Stimulated activated CD8-positive, alpha-beta memory T cell treated with anti-CD3 and anti-CD28 coated beads, Interleukin-7, amount 100 ng/mL, for 1 hour (primary cell): ENCODE results near the gene MPZL1.

Source experiments
- DNase-seq, 2 donors: peaks; one replicate each; pipeline ENCODE4 v3.0.0-alpha.2; 2020; ENCODE audit warnings: low read depth in 2 of 2

Gene MPZL1

DNA sequence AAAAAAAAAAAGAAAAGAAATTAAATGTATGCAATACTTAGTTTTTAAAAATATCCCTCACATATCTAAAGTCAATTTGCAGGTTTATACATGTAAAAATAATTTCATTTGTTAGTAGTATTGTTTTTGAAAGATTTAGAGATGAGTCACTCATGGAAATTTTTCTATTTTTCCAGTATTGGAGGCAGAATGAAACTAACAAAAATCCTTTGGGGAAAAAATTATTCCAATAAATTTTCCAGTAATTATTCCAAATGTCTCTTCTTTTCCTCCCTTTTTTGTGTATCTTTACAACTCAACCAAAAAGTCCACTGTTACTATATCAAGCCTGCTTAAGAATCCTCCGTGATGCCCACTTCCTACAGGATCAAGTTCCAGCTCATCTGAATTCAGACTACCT lies 29.9 kb downstream of the MPZL1 start:
- no peak for DNase-seq

DNA sequence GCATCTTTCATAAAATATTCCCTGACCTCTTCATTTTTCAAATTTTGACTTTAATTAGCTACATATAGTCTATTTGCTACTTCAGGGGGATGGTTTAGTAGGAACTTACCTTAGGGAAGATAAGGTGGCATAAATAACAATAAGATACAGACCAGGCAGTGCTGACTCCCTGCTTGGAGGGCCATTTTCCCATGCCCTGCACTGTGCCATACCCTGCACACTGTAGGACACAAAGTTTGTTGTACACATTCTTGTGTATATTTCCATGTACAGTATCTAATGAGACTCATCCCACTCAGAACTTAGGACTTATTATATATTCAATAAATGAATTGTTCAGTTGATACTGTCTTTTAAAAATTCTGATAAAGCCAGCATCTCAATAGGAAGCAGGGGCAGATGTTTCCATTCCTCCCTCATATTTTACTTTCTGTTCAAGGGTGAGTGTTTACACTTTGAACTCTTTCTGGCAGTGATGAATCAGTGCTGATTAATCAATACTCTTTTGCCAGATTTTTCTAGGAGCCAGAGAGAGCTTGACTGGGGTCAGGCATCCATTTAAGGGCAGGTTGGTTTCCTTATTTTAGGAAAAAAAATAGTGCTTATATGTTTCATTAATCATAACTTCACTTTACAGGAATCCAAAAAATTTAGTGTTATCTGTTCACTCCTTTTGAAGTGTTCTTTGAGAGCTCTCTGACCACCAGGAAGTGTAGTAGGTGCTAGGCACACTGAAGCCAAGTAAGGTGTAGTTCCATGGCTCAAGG lies 30.6 kb downstream of the MPZL1 start:
- no peak for DNase-seq

DNA sequence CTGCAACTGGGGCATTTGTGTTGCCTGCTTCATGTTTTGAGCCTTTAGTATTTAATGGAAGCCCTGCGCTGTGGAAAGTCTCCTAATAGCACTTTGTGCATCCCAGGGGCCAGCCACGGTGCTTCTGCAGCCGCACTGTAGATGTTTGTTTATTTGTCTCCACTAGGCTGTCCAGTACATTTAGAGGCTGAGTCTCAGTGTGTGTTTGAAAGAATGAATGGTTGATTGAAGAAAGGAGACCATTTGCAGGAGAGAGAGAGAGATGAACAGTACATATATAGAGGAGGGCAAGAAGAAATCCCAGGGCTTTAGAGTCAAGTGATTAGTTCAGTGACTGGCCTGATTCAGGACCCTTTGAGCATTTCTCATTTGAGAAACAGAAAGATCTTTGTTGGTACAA lies 33.9 kb downstream of the MPZL1 start:
- no peak for DNase-seq

DNA sequence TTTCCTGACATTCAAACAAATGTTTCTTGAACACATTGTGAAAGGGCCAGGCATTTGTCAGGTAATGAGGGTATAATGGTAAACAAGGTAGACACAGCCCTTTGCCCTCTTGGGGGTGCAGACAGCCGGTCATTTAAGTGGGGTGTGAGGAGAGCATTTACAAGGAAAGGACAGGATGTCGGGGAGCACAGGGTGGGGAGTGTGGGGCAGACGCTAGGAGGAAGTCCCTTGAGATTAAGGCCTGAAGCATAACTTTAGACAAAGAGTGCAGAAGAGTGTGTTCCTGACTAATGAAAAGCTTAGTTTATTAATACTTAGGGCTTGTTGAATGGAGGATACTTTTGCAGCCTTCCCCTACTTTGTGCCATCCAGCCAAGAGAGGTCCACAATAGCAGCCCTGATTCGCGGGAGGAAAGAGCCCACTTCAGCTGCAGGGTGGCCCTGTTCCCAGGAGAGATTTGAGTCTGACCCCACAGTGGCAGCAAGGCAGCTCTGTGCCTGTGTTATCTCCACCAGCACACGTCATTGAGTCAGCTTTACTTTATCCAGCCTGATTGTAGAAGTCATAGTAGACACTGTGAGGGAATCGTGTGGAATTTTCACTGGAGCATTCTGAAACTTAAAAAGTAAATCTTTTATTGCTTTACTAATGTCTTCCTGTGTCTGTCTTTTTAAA lies 35.1 kb downstream of the MPZL1 start:
- DNase-seq: no peak

DNA sequence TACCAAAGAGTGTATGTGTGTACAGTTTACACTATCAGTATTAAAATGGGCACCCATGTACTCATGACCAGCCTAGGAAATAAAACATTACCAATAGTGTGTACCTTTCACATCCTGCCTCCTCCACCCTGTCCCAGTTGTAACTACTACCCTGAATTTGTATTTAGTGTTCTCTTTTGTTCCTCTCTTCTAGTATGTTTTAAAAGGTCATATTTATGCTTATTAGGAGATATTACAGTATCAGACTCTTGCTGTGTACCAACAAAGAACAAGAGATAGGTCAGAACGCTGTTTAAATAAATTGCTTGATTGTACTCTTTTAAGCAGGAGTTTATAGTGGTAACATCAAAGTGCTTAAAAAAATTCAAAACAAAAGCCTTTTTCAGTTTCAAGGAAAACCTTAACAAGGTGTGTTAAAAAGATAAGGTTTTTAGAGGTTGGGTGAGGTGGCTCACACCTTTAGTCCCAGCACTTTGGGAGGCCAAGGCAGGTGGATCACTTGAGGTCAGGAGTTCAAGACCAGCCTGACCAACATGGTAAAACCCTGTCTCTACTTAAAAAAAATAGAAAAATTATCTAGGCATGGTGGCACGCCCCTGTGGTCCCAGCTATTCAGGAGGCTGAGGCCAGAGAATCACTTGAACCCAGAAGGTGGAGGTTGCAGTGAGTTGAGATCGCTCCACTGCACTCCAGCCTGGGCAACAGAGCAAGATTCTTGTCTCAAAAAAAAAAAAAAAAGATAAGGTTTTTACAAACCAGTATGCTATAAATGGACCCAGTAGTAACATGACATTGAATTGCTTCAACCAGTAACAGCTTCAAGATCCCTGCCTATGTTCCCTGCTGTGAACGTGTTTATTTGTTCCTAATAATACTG lies 35.9 kb downstream of the MPZL1 start:
- DNase-seq: no peak

DNA sequence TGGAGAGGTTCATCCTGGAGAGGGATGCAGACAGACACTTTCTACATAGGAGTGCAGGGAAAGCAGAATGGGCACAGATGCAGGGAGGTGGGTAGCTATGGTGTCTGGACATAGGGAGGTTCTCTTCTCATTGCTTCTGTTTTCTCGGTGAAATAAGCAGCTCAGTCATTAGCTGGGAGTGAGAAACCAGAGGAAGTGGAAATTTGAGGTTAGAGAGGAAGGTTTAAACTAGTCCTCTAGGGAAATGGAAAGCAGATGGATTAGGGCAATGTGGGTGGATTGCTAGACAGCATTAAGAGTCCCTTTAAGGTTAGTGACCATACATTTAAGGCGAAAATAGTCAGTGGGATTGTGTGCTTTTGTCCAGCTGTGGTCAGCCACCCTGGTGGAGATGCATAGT lies 39.6 kb downstream of the MPZL1 start:
- DNase-seq: no peak

DNA sequence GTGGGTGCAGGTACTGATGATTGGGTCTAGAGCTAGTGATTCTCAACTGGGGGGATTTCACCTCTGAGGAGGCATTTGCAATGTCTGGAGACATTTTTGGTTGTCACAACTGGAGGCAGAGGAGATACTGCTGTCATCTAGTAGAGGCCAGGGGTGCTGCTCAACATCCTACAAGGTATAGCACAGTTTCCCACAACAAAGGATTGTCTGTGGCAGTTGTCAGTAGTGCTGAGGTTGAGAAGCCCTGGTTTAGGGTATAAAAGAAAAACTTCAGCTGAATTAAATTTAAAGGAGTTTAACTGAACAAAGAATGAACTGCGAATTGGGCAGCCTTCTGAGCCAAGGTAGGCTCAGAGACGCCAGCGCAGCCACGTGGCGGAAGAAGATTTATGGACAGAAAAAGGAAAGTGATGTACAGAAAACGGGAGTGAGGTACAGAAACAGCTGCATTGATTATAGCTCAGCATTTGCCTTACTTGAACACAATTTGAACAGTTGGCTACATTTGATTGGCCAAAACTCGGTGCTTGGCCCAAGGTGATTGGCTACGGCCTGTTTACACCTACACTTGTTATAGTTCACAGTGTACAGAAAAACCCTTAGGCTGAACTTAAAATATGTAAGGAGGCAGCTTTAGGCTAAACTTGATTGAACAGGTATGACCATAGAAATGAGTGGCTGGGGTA lies 40.4 kb downstream of the MPZL1 start:
- DNase-seq: no peak

DNA sequence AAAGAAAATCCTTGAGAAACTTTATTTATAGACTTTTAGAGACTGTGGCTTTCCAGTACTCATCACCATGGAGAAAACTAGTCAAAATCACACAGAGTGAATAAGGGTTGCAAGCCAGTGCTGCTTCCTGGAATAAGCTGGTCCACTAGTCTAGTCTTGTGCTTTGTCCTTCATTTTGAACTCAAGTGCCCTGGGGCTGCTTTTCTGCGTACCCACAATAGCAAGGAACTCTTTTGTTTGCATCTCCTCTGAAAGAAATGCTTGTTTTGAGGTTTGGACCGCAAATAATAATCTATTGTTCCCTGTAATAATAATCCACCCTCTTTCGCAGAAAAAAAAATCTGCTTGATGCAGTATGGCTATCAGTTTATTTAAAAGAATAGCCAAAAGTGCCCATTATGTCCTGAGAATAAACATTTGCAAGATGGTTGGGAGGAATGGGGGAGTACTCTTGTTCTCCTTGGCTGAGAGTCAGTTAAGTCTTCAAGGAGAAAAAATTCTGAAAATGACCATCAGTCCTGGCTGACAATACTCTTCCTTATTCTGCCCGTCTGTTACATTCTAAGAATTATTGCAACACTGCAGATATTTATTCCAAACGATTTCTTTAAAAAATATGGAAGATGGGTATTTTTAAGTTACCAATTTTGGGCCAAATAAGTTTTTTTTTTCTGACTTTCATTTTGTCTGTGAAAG lies 41.9 kb downstream of the MPZL1 start:
- DNase-seq: no peak

DNA sequence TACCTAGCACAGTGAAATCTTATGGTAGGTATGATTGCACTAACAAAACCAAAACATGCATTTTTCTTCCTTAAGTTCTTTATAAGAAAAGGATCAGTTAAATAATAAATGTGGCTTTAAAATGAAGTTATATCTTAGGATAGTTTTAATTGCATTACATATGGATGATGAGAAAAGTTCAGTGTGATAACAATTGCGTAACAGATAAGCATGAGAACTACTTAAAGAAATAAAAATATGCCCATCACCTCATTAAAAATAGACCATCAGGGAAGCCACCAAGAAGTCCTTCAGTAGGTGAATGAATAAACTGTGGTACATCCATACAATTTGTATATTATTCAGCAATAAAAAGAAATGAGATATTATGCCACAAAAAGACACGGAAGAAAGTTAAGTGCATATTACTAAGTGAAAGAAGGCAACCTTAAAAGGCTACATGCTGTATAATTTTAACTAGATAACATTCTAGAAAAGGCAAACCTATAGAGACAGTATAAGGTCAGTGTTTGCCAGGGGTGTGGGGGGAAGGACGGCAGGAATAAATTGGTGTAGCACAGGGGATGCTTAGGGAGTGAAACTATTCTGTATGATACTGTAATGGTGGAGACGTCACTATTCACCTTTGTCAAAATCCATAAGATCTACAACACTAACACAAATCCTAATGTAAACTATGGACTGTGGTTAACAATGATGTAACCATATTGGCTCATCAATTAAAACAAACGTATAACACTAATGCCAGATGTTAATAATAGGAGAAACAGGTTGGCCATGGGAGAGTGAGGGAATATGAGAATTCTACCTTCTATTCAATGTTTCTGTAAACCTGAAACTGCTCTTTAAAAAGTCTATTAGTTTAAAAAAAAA lies 42.9 kb downstream of the MPZL1 start:
- no peak for DNase-seq

DNA sequence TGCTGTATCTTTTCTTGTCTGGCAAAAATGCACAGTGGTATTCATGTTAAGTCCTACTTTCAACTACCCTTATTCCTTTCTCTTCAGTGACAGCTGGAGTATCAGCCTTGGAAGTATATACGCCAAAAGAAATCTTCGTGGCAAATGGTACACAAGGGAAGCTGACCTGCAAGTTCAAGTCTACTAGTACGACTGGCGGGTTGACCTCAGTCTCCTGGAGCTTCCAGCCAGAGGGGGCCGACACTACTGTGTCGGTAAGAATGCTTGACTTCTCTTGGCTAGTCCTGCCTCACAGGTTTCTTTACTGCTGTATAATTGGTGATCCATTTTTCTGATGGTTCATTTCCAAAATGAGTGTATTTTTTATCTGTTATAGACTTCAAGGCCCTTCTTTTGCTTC lies 43.7 kb downstream of the MPZL1 start:
- no peak for DNase-seq

DNA sequence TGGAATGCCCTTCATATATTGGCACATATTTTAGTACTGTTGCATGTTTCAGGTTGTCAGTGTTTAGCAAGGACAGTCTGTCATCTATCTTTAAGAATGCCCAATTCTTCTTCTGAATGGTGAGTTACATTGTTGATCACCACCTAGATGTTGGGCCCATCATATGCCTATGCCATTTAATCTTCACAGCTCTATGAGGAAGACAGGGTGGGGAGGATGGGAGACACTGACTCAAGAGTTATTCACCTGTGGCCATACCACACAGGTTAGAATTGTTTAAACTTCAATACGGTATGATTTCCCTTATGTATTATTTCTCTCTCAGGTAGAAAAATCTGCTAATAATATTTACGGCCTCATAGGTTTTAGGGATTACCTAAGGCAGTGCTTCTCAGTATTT lies 44.8 kb downstream of the MPZL1 start:
- DNase-seq: no peak

DNA sequence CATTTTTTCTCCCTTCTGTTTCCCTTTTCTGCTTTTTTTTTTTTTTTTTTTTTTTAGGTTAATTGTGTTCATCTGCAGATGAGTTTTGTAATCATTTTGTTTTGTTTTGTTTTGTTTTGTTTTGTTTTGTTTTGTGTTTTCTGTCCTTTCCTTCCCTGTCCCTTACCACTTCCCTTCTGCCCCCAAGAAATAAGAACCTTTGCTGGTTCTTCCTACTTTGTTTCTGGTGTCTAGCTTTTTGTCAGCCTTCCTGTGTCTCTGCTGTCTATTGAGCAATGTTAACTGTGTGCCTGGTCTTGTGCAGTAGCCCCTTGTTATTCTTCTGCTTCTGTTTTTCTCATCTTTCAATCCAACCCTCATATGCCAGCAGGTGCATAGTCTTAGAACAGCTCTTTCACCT lies 46.0 kb downstream of the MPZL1 start:
- no peak for DNase-seq

DNA sequence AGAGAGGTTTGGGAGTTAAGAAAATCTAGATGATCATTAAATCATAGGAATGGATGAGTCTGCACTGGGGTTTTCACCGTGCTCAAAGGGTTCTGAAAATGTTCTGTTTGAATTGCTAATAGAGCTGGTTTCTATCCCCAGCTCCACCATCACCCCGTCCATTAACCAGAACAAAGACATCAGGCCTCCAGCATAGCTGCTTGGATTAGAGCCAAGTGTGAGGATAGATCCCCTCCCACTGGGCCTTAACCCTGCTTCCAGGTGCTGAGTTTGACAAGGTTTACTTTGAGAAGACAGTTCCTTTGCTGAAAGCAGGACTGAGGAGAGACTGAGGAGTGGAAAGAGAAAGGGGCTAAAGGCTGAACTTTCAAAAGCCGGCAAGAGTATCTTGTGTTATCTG lies 48.3 kb downstream of the MPZL1 start:
- DNase-seq: no peak

DNA sequence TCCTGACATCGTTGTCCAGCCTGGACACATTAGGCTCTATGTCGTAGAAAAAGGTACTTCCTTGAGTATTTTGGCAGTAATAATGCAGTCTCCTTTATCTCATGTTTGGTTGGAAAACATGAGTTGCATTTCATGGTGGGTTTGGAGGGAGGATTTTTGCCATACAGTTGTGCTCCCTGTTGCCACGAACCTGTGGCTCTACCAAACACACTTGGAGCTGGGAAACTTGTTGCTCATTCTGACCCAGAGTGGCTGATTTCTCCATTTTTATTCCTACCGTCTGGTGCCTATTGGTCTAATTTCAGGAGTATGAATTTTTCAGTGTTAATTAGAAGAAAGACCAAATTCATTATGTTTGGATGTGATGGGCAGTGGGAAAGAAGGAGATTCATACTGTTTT lies 50.7 kb downstream of the MPZL1 start:
- DNase-seq: no peak

DNA sequence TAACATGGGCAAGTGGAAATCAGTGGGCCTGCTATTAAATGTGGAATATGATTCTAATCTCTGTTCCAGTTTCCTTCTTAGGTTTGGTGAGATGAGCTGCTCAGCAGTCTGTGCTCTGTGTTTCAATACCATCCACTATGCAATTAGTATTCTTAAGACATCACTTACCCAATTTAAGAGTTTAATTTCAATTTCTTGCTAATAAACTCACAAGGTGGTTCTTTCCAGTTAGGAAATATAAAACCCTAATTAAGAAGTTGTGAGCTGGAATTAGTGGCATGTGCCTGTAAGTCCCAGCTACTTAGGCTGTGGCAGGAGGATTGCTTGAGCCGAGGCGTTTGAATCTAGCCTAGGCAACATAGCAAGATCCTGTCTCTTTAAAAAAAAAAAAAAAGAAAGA lies 51.7 kb downstream of the MPZL1 start:
- DNase-seq: no peak

DNA sequence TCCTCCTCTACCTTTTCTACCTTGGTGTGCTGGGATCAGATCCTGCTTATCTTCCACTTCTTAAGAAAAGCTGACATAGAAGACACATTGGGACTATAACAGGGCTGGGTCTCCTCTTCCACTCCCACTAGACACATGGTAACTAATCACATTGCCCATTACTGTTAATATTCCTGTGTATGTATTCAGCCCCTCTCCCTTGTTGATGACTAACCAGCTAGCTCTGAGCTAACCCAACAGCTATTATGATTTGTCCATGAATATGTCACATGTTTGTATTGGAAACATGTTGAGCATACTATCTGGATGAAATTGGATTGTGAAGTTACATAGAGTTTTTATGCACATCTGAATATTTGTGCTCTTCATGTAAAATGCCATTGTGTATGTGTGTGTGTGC lies 52.9 kb downstream of the MPZL1 start:
- no peak for DNase-seq

DNA sequence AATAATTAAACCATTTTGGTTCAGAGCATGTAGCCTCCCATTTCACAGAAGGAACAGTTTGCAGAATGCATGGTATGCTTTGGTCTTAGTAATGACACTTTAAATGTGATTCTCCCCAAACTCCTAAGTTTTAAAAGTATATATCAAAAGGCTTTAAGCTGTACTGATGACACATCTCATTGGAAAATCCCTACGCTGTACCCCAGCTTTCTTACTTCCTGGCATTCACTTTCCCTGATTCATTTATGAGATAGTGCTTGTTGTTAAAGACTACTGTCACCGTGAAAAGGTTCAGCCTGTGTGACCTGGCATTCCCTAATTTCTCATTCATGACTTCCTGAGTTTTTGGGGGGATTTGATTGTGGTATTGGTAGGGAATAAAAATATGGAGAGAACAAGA lies 53.4 kb downstream of the MPZL1 start:
- DNase-seq: no peak

DNA sequence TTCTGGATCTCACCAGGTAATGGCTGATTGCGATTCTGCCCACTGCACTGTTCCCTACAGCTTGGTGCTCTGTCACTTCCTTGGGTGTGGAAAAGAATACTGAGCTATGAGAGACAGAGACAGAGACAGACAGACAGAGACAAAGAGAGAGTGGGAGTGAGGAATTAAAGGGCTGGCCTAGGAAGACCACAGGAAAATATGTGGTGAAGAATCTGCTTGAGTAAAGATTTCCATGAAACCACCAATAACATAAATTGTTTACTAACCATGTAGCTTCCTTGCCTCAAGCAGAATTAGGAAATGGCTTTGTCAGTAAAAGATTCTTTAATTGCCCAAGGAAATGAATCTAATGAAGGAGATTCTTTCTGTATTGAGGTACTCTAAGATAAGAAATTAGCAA lies 54.4 kb downstream of the MPZL1 start:
- DNase-seq: no peak

DNA sequence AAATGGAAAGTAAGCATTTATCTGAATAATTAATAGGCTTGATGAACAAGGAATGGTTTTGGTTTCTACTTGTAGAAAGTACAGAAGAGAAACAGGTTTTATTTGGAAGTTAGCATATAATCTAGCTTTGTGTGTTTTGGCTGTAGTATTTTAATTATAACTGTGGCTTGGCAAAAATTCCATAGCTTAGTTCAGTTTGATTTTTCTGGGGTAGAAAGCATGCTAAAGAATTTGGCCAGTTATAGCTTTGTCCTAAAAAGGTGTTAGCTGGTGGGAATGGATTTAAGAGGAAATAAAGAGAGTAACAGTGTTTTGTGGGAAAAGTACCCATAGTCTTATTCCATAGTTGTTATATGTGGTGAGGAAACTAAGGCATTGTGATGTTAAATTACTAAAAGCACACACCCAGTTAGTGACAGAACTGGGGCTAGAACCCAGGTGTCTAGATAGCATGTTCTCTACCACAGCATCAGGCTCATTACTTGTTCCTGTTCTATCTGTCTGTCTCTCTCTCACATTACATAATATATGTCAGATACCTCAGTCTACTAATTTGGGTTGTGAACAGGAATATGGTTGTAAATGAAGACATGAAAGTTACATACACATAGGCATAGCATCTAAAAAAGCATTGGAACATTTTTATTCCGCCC lies 55.0 kb downstream of the MPZL1 start:
- DNase-seq: no peak

DNA sequence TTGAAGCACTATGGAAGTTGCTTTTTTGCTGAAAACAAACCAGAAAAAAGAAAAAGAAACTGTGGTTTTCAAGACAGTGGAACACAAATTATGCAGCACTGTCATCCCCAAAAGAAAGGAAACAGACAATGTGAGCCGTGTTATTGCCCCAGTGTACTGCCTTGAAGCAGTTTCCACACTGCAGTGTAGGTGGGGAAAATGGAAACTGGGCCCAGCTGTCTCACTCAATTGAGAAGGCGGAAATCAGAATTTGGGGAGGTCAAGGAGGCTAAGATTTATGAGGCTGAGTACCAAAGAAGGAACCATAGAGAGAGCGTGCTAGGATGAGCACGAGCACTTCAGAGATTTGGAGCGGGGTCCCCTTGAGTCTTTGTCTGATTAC lies 55.5 kb downstream of the MPZL1 start:
- DNase-seq: no peak
